Measurements from ENCODE around the gene PLXNB3.

Gene PLXNB3

GRCh38 chrX:153792368-153792767 is 28.3 kb downstream of the PLXNB3 start:
- DNase-seq (ENCODE audit: low read depth) = no peak

GRCh38 chrX:153793291-153793690 is 29.2 kb downstream of the PLXNB3 start:
- TF ChIP-seq CTCF (conservative IDR thresholded peaks at IDR 0.05; ENCODE audit: low read depth, low read length) = no peak
- H3K4me3 ChIP-seq (ENCODE audit: low read length) = peak overlapping the region; percentile 75
- no peak for DNase-seq (ENCODE audit: low read depth)

More at GRCh38 chrX:153792368-153792767, 28.3 kb downstream of the PLXNB3 start:
- no peak for TF ChIP-seq CTCF (conservative IDR thresholded peaks at IDR 0.05; ENCODE audit: low read depth, low read length)
- H3K4me3 ChIP-seq (ENCODE audit: low read length) = no peak overlapping the region

- peak; percentile 62 for DNase-seq (ENCODE audit: low read depth)
- peak; percentile 23 for TF ChIP-seq CTCF (conservative IDR thresholded peaks at IDR 0.05; ENCODE audit: low read depth, low read length)
- H3K4me3 ChIP-seq (ENCODE audit: low read length) = peak within 1 kb of the TSS; percentile 75
Measured at GRCh38 chrX:153794018-153794896, 30.2 kb downstream of the PLXNB3 start, which contains the start of the genes IDH3G and SSR4. Gene IDH3G, minus strand, starts transcription at chrX:153794375. Its CDS starts 49 bp downstream, at chrX:153794326. Gene SSR4, plus strand, starts transcription at chrX:153794668. Its CDS starts 20 bp downstream, at chrX:153794688.

GRCh38 chrX:153794897-153795816 is 31.1 kb downstream of the PLXNB3 start:
- TF ChIP-seq CTCF (conservative IDR thresholded peaks at IDR 0.05; ENCODE audit: low read depth, low read length) = no peak
- no peak for DNase-seq (ENCODE audit: low read depth)
- H3K4me3 ChIP-seq (ENCODE audit: low read length) = peak overlapping the region; percentile 75

GRCh38 chrX:153797415-153798015 is 33.5 kb downstream of the PLXNB3 start:
- DNase-seq (ENCODE audit: low read depth) = no peak
- no peak for TF ChIP-seq CTCF (conservative IDR thresholded peaks at IDR 0.05; ENCODE audit: low read depth, low read length)
- H3K4me3 ChIP-seq (ENCODE audit: low read length) = no peak overlapping the region

GRCh38 chrX:153799326-153799725 is 35.3 kb downstream of the PLXNB3 start:
- no peak overlapping the region for H3K4me3 ChIP-seq (ENCODE audit: low read length)
- DNase-seq (ENCODE audit: low read depth) = no peak
- TF ChIP-seq CTCF (conservative IDR thresholded peaks at IDR 0.05; ENCODE audit: low read depth, low read length) = no peak

All from retinal pigment epithelial cell (primary cell).